K562 (cell line): ENCODE results near the gene ZFYVE27. TPM values are rescaled to one million over a fixed set of nuclear protein-coding genes. Genes with fewer than 3 reads are reported as not detected.
A peak's percentile ranks its signal among the peaks of the same experiment; 100 is the strongest.

Experiments used
- COPS2 ChIP-seq: fragments of 450-650 bp; conservative IDR thresholded peaks from 2 replicates; pipeline ENCODE4 v1.6.1; 2016; ENCODE audit warnings: mild to moderate bottlenecking, moderate library complexity
- FOXA1 ChIP-seq: fragments of 450-650 bp; IDR thresholded peaks from 2 replicates; pipeline ENCODE4 v1.6.1; 2016; ENCODE audit warnings: mild to moderate bottlenecking, borderline replicate concordance
- NR2C1 ChIP-seq, 2 experiments: fragments of 450-650 bp; IDR thresholded peaks; 2 replicates each; pipeline ENCODE4 v1.6.1; 2017; ENCODE audit warnings: mild to moderate bottlenecking in 2 of 2, antibody characterized with exemption in 1 of 2, inconsistent platforms in 1 of 2, missing compliant biosample characterization in 1 of 2, missing genetic modification characterization in 1 of 2
- SIN3A ChIP-seq, 2 experiments: fragments of 150-350 bp in 1 of 2; IDR thresholded peaks; 2 replicates each; pipeline ENCODE4 v1.6.1; 2011 to 2016; ENCODE audit warnings: borderline replicate concordance in 2 of 2, low read depth in 2 of 2, low read length in 2 of 2, mild to moderate bottlenecking in 2 of 2, moderate library complexity in 2 of 2; ENCODE audit not compliant: control insufficient read depth in 1 of 2
- SMAD4 ChIP-seq: fragments of 250-450 bp; sonication (Bioruptor Pico); conservative IDR thresholded peaks from 2 replicates; pipeline ENCODE4 v1.8.0; 2021; ENCODE audit warnings: inconsistent platforms, mild to moderate bottlenecking, moderate library complexity
- polyA plus RNA-seq, 8 experiments: library from polyadenylated mRNA; depleted of rRNA in 4 of 8; stranded (reverse) in 5 of 8; unstranded in 3 of 8; fragments of >200 nt; fragmentation: Nextera tagmentation in 2 of 8; fragmentation: Illumina TruSeq in 1 of 8; extraction: Ambion mirVana in 2 of 8; extraction: Trizol in 1 of 8; gene quantifications; 2 replicates each; pipeline versions ENCODE4 v1.2.1 to v1.2.3, GENCODE V29; 2011 to 2014; ENCODE audit warnings: inconsistent platforms in 1 of 8, missing spikeins in 1 of 8
- total RNA-seq, 7 experiments: library from RNA; depleted of rRNA in 6 of 7; stranded (reverse); fragments of >200 nt in 6 of 7; fragmentation: Illumina TruSeq in 2 of 7; extraction: Trizol in 2 of 7; gene quantifications; 2 replicates each; pipeline versions ENCODE4 v1.2.1 to v1.2.3, GENCODE V29; 2011 to 2021; ENCODE audit warnings: low replicate concordance in 1 of 7
- TF ChIP-seq, protein P1 (sequence below), 2 experiments: fragments of 450-650 bp in 1 of 2; IDR thresholded peaks; 2 replicates each; pipeline ENCODE4 v1.6.1; 2011 to 2017; ENCODE audit warnings: low read depth in 2 of 2, antibody characterized with exemption in 1 of 2, borderline replicate concordance in 1 of 2, low read length in 1 of 2, mild to moderate bottlenecking in 1 of 2, mixed read lengths in 1 of 2; ENCODE audit not compliant: control insufficient read depth in 1 of 2
- TF ChIP-seq, protein P2 (sequence below): IDR thresholded peaks from 2 replicates; pipeline ENCODE4 v1.6.1; 2016; ENCODE audit warnings: missing genetic modification characterization, missing compliant biosample characterization
- TF ChIP-seq, protein P3 (sequence below): sonication (generic); formaldehyde crosslinking; IDR thresholded peaks from 2 replicates; pipeline ENCODE4 v1.8.0; 2022; ENCODE audit warnings: missing genetic modification reagents, mild to moderate bottlenecking, moderate library complexity, borderline replicate concordance
- TF ChIP-seq, protein P4 (sequence below): sonication (generic); formaldehyde crosslinking; IDR thresholded peaks from 2 replicates; pipeline ENCODE4 v1.8.1; 2023; ENCODE audit warnings: missing genetic modification reagents, mild to moderate bottlenecking, borderline replicate concordance
- TF ChIP-seq, protein P5 (sequence below): fragments of 450-650 bp; IDR thresholded peaks from 2 replicates; pipeline ENCODE4 v1.6.1; 2016; ENCODE audit warnings: antibody characterized with exemption

The ZFYVE27 gene
- total and polyA plus RNA-seq, 9 of the 15 experiments (the other 6 are each of a cell fraction or from before 2014, with no cell fraction given), result 0.81 to 21.9 (median 15.3) TPM

DNA sequence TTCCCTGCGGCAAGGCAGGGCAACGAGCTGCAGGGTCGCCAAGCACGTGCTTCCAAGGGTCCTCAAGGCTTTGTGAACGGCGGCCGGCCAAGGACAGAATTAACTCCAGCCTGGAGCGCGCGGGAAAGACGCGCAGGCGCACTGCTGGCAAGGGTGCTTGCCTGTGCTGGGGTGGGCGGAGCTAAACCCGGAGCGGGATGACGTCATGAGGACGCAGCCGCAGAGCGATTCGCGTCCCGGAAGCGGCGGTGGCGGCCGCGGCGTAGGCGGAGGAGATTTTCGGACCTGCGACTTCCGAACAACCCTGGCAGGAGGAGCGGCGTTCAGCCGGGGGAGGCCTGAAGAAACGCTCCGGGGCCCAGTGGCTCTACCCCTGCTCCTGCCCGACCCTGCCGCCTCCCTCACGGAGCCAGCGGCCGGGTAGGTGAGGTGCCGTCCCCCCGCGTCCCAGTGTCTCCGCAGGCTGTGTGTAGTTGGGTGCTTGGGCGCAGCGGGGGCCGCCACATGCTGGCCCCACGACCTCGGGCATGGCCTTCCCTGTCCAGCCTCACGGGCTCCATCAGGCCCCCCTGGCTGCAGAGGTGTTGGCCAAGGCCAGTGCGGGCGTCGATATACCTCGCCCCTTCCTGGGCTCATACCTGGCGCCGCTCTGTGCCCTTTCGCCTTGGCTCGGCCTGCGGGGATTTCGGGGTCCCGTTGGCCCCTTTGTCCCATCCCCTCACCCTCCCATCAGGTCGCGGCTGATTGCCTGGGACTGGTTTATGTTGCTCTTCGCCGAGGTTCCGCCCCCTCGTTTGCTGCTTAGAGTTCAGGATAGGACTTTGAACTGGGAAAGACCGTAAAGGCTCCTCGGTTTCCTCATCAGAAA lies at the start of gene ZFYVE27 (continued):
- TF ChIP-seq, protein P1, sequence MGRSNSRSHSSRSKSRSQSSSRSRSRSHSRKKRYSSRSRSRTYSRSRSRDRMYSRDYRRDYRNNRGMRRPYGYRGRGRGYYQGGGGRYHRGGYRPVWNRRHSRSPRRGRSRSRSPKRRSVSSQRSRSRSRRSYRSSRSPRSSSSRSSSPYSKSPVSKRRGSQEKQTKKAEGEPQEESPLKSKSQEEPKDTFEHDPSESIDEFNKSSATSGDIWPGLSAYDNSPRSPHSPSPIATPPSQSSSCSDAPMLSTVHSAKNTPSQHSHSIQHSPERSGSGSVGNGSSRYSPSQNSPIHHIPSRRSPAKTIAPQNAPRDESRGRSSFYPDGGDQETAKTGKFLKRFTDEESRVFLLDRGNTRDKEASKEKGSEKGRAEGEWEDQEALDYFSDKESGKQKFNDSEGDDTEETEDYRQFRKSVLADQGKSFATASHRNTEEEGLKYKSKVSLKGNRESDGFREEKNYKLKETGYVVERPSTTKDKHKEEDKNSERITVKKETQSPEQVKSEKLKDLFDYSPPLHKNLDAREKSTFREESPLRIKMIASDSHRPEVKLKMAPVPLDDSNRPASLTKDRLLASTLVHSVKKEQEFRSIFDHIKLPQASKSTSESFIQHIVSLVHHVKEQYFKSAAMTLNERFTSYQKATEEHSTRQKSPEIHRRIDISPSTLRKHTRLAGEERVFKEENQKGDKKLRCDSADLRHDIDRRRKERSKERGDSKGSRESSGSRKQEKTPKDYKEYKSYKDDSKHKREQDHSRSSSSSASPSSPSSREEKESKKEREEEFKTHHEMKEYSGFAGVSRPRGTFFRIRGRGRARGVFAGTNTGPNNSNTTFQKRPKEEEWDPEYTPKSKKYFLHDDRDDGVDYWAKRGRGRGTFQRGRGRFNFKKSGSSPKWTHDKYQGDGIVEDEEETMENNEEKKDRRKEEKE (IDR thresholded peaks at IDR 0.05; ENCODE audit: borderline replicate concordance in 1 of 2, control insufficient read depth in 1 of 2, low read depth in 2 of 2, low read length in 1 of 2), result no peak
- TF ChIP-seq, protein P2, sequence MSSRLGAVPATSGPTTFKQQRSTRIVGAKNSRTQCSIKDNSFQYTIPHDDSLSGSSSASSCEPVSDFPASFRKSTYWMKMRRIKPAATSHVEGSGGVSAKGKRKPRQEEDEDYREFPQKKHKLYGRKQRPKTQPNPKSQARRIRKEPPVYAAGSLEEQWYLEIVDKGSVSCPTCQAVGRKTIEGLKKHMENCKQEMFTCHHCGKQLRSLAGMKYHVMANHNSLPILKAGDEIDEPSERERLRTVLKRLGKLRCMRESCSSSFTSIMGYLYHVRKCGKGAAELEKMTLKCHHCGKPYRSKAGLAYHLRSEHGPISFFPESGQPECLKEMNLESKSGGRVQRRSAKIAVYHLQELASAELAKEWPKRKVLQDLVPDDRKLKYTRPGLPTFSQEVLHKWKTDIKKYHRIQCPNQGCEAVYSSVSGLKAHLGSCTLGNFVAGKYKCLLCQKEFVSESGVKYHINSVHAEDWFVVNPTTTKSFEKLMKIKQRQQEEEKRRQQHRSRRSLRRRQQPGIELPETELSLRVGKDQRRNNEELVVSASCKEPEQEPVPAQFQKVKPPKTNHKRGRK (tag), result no peak
- TF ChIP-seq FOXA1 (no peak), NR2C1 (IDR thresholded peaks at IDR 0.05) (no peak), NR2C1 (tag; IDR thresholded peaks at IDR 0.05) (0 out of 2 replicates have a peak, but pooled peaks have one; percentile 66), COPS2 (no peak), SMAD4 (CRISPR knock-in tag) (peak; percentile 86), SIN3A (IDR thresholded peaks at IDR 0.05; ENCODE audit: borderline replicate concordance in 2 of 2, control insufficient read depth in 1 of 2, low read depth in 2 of 2, low read length in 2 of 2) (peak in 1 of 2 experiments; percentile 31; a peak in 1 of 4 replicates)
- TF ChIP-seq, protein P3, sequence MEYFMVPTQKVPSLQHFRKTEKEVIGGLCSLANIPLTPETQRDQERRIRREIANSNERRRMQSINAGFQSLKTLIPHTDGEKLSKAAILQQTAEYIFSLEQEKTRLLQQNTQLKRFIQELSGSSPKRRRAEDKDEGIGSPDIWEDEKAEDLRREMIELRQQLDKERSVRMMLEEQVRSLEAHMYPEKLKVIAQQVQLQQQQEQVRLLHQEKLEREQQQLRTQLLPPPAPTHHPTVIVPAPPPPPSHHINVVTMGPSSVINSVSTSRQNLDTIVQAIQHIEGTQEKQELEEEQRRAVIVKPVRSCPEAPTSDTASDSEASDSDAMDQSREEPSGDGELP, result peak; percentile 74; the same call in 1 of the 2 replicates
- TF ChIP-seq, protein P4, sequence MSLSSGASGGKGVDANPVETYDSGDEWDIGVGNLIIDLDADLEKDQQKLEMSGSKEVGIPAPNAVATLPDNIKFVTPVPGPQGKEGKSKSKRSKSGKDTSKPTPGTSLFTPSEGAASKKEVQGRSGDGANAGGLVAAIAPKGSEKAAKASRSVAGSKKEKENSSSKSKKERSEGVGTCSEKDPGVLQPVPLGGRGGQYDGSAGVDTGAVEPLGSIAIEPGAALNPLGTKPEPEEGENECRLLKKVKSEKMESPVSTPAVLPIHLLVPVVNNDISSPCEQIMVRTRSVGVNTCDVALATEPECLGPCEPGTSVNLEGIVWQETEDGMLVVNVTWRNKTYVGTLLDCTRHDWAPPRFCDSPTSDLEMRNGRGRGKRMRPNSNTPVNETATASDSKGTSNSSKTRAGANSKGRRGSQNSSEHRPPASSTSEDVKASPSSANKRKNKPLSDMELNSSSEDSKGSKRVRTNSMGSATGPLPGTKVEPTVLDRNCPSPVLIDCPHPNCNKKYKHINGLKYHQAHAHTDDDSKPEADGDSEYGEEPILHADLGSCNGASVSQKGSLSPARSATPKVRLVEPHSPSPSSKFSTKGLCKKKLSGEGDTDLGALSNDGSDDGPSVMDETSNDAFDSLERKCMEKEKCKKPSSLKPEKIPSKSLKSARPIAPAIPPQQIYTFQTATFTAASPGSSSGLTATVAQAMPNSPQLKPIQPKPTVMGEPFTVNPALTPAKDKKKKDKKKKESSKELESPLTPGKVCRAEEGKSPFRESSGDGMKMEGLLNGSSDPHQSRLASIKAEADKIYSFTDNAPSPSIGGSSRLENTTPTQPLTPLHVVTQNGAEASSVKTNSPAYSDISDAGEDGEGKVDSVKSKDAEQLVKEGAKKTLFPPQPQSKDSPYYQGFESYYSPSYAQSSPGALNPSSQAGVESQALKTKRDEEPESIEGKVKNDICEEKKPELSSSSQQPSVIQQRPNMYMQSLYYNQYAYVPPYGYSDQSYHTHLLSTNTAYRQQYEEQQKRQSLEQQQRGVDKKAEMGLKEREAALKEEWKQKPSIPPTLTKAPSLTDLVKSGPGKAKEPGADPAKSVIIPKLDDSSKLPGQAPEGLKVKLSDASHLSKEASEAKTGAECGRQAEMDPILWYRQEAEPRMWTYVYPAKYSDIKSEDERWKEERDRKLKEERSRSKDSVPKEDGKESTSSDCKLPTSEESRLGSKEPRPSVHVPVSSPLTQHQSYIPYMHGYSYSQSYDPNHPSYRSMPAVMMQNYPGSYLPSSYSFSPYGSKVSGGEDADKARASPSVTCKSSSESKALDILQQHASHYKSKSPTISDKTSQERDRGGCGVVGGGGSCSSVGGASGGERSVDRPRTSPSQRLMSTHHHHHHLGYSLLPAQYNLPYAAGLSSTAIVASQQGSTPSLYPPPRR (CRISPR knock-in tag), result no peak
- TF ChIP-seq, protein P5, sequence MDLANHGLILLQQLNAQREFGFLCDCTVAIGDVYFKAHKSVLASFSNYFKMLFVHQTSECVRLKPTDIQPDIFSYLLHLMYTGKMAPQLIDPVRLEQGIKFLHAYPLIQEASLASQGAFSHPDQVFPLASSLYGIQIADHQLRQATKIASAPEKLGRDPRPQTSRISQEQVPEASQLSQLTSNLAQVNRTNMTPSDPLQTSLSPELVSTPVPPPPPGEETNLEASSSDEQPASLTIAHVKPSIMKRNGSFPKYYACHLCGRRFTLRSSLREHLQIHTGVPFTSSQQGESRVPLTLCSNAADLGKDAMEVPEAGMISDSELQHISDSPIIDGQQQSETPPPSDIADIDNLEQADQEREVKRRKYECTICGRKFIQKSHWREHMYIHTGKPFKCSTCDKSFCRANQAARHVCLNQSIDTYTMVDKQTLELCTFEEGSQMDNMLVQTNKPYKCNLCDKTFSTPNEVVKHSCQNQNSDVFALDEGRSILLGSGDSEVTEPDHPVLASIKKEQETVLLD, result peak; percentile 90
